K562 (cell line): ENCODE data around the gene PLEKHA7. TPM values are rescaled to one million over a fixed set of nuclear protein-coding genes. Genes with fewer than 3 reads are reported as not detected.
A peak's percentile ranks its signal among the peaks of the same experiment; 100 is the strongest.

Source experiments
- NFIC ChIP-seq: fragments of 450-650 bp; IDR thresholded peaks from 2 replicates; pipeline ENCODE4 v1.6.1; 2017; ENCODE audit warnings: mild to moderate bottlenecking, inconsistent platforms
- RAD21 ChIP-seq, 2 experiments: fragments of 250-450 bp in 1 of 2; fragments of 450-650 bp in 1 of 2; sonication (Bioruptor Pico) in 1 of 2; formaldehyde crosslinking in 1 of 2; IDR thresholded peaks in 1 of 2; conservative IDR thresholded peaks in 1 of 2; 2 replicates each; pipeline versions ENCODE4 v1.4.0 to v1.8.0; 2020 to 2022; ENCODE audit warnings: mild to moderate bottlenecking in 2 of 2, moderate library complexity in 1 of 2
- ZNF57 ChIP-seq: fragments of 450-650 bp; formaldehyde crosslinking; IDR thresholded peaks from 2 replicates; pipeline ENCODE4 v1.4.0; 2020; ENCODE audit warnings: mild to moderate bottlenecking, moderate library complexity
- polyA plus RNA-seq, 8 experiments: library from polyadenylated mRNA; depleted of rRNA in 4 of 8; stranded (reverse) in 5 of 8; unstranded in 3 of 8; fragments of >200 nt; fragmentation: Nextera tagmentation in 2 of 8; fragmentation: Illumina TruSeq in 1 of 8; extraction: Ambion mirVana in 2 of 8; extraction: Trizol in 1 of 8; gene quantifications; 2 replicates each; pipeline versions ENCODE4 v1.2.1 to v1.2.3, GENCODE V29; 2011 to 2014; ENCODE audit warnings: inconsistent platforms in 1 of 8, missing spikeins in 1 of 8
- total RNA-seq, 7 experiments: library from RNA; depleted of rRNA in 6 of 7; stranded (reverse); fragments of >200 nt in 6 of 7; fragmentation: Illumina TruSeq in 2 of 7; extraction: Trizol in 2 of 7; gene quantifications; 2 replicates each; pipeline versions ENCODE4 v1.2.1 to v1.2.3, GENCODE V29; 2011 to 2021; ENCODE audit warnings: low replicate concordance in 1 of 7
- TF ChIP-seq, protein P1 (sequence below): fragments of 450-650 bp; IDR thresholded peaks from 2 replicates; pipeline ENCODE4 v1.6.1; 2017; ENCODE audit warnings: antibody characterized with exemption, mild to moderate bottlenecking
- TF ChIP-seq, protein P2 (sequence below), 3 experiments: fragments of 200-800 bp in 1 of 3; sonication (Bioruptor generic) in 1 of 3; sonication (generic) in 1 of 3; formaldehyde crosslinking in 1 of 3; IDR thresholded peaks; 2 replicates each; pipeline versions ENCODE4 v1.6.1 to v1.8.0; 2016 to 2022; ENCODE audit warnings: mild to moderate bottlenecking in 2 of 3, missing compliant biosample characterization in 2 of 3, missing genetic modification characterization in 2 of 3, missing genetic modification reagents in 1 of 3

Gene PLEKHA7
- total and polyA plus RNA-seq, 9 of the 15 experiments (the other 6 are each of a cell fraction or from before 2014, with no cell fraction given), result 0.06 to 0.77 (median 0.20) TPM; not detected in 1

DNA sequence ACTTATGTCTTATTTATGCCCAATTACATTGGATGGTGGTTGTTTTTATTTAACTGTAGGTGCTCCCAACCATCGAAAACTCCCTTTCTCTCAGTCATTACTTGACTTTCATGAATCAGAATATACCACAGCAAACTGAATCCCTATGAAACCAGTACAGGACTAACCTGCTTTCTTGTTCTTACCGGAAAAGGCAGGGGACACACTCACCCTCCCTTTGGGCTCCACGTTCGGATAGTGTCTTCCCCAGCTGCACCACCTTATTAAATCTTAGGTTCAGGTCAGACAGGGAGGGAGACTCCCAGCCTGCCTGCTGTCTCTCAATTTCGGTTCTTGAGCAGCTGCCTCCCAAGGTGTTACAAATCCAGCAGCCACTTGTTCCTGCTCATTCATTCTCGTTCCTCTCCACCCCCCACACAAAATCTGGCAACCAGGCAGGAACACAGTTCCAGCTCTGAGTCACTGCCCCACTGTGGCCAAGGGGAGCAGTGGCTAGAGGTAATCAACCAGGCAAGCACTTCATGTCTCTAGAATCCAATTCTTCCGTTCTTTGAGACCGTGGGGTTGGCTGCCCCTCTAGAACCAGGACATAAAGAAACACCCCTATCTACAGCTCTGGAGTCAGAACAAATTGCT is 133.0 kb downstream of the PLEKHA7 start (continued):
- TF ChIP-seq, protein P1, sequence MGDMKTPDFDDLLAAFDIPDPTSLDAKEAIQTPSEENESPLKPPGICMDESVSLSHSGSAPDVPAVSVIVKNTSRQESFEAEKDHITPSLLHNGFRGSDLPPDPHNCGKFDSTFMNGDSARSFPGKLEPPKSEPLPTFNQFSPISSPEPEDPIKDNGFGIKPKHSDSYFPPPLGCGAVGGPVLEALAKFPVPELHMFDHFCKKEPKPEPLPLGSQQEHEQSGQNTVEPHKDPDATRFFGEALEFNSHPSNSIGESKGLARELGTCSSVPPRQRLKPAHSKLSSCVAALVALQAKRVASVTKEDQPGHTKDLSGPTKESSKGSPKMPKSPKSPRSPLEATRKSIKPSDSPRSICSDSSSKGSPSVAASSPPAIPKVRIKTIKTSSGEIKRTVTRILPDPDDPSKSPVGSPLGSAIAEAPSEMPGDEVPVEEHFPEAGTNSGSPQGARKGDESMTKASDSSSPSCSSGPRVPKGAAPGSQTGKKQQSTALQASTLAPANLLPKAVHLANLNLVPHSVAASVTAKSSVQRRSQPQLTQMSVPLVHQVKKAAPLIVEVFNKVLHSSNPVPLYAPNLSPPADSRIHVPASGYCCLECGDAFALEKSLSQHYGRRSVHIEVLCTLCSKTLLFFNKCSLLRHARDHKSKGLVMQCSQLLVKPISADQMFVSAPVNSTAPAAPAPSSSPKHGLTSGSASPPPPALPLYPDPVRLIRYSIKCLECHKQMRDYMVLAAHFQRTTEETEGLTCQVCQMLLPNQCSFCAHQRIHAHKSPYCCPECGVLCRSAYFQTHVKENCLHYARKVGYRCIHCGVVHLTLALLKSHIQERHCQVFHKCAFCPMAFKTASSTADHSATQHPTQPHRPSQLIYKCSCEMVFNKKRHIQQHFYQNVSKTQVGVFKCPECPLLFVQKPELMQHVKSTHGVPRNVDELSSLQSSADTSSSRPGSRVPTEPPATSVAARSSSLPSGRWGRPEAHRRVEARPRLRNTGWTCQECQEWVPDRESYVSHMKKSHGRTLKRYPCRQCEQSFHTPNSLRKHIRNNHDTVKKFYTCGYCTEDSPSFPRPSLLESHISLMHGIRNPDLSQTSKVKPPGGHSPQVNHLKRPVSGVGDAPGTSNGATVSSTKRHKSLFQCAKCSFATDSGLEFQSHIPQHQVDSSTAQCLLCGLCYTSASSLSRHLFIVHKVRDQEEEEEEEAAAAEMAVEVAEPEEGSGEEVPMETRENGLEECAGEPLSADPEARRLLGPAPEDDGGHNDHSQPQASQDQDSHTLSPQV, result no peak
- TF ChIP-seq, protein P2, sequence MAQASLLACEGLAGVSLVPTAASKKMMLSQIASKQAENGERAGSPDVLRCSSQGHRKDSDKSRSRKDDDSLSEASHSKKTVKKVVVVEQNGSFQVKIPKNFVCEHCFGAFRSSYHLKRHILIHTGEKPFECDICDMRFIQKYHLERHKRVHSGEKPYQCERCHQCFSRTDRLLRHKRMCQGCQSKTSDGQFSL (CRISPR knock-in tag; IDR thresholded peaks at IDR 0.05), result peak; percentile 37; the same call in 1 of the 2 replicates
- TF ChIP-seq, protein P2 (tag; IDR thresholded peaks at IDR 0.05), result peak in 1 of 2 experiments; percentile 50; a peak in 1 of 4 replicates
- TF ChIP-seq NFIC (0 out of 2 replicates have a peak, but pooled peaks have one; percentile 30), ZNF57 (CRISPR knock-in tag) (no peak), RAD21 (CRISPR knock-in tag; conservative IDR thresholded peaks at IDR 0.05 in 1 of 2, IDR thresholded peaks at IDR 0.05 in 1 of 2) (peak; percentile 29 to 74; a peak in 3 of 4 replicates)
